SJCRH30 (cell line): Measurements from ENCODE around the gene ZMYND15. TPM values are rescaled to one million over a fixed set of nuclear protein-coding genes. Genes with fewer than 3 reads are reported as not detected.
"Not testable (repeated sequence)": the region's sequence is repeated elsewhere in the genome, so short reads cannot be mapped to it uniquely, and the experiment has no call there.

ENCODE experiments used
- DNase-seq, 2 experiments: peaks; one replicate each; pipeline ENCODE4 v3.0.0-alpha.2; 2015 to 2020
- H3K27ac ChIP-seq: fragments of 250-450 bp; sonication (Bioruptor Pico); 2 replicates; pipeline ENCODE4 v1.5.1; 2020; ENCODE audit warnings: mild to moderate bottlenecking, moderate library complexity
- H3K27me3 ChIP-seq: fragments of 250-450 bp; sonication (Bioruptor Pico); 2 replicates; pipeline ENCODE4 v1.5.1; 2020; ENCODE audit warnings: mild to moderate bottlenecking, moderate library complexity
- H3K36me3 ChIP-seq: fragments of 250-450 bp; sonication (Bioruptor Pico); 2 replicates; pipeline ENCODE4 v1.5.1; 2020; ENCODE audit warnings: mild to moderate bottlenecking, moderate library complexity
- H3K4me1 ChIP-seq: fragments of 250-450 bp; sonication (Bioruptor Pico); 2 replicates; pipeline ENCODE4 v1.5.1; 2020; ENCODE audit warnings: mild to moderate bottlenecking, moderate library complexity
- H3K4me3 ChIP-seq: fragments of 250-450 bp; sonication (Bioruptor Pico); 2 replicates; pipeline ENCODE4 v1.5.1; 2020; ENCODE audit warnings: mild to moderate bottlenecking, moderate library complexity
- H3K9me3 ChIP-seq: fragments of 250-450 bp; sonication (Bioruptor Pico); replicated peaks from 2 replicates; pipeline ENCODE4 v1.5.1; 2020; ENCODE audit warnings: mild to moderate bottlenecking, moderate library complexity
- total RNA-seq: library from RNA; depleted of rRNA; stranded (reverse); fragments of >200 nt; shearing (Covaris generic); gene quantifications from 2 replicates; pipeline ENCODE4 v1.2.3, GENCODE V29; 2014

Gene ZMYND15
- total RNA-seq, 1 experiment from 2014 or later: not detected

GRCh38 chr17:4709794-4710692 is 29.6 kb upstream of the ZMYND15 start, which contains the start of gene ARRB2:
Gene ARRB2, plus strand, starts transcription at chr17:4710632. Its CDS starts 90 bp downstream, at chr17:4710722.
- H3K4me3 ChIP-seq: peak within 1 kb of the TSS; percentile 70
- no peaks in the 10 kb centered on the region; the same call in 1 of the 2 replicates for H3K4me1 ChIP-seq
- no peaks in the 10 kb centered on the region for H3K36me3 ChIP-seq
- H3K27ac ChIP-seq: peak within 1 kb of the TSS; percentile 87
- peak; percentile 97 for DNase-seq
- no peaks in the 10 kb centered on the region for H3K27me3 ChIP-seq
- no peaks in the 10 kb centered on the region for H3K9me3 ChIP-seq

- H3K27ac ChIP-seq: peak overlapping the region; percentile 87; the same call in 1 of the 2 replicates
- no peaks in the 10 kb centered on the region; the same call in 1 of the 2 replicates for H3K4me1 ChIP-seq
- no peak for DNase-seq
- H3K4me3 ChIP-seq: peak overlapping the region; percentile 70
- no peaks in the 10 kb centered on the region for H3K36me3 ChIP-seq
- H3K9me3 ChIP-seq: no peaks in the 10 kb centered on the region
- no peaks in the 10 kb centered on the region for H3K27me3 ChIP-seq
These were observed 28.7 kb upstream of the ZMYND15 start for GRCh38 chr17:4710693-4711634.

GRCh38 chr17:4711661-4712181 is 27.9 kb upstream of the ZMYND15 start:
- Histone ChIP-seq H3K9me3 (no peaks in the 10 kb centered on the region), H3K27ac (no peak overlapping the region), H3K36me3 (no peaks in the 10 kb centered on the region), H3K4me3 (no peak overlapping the region), H3K27me3 (no peaks in the 10 kb centered on the region), H3K4me1 (no peaks in the 10 kb centered on the region; the same call in 1 of the 2 replicates)
- DNase-seq: no peak

- H3K9me3 ChIP-seq: no peaks in the 10 kb centered on the region
- H3K4me1 ChIP-seq: no peaks in the 10 kb centered on the region; the same call in 1 of the 2 replicates
- no peak overlapping the region for H3K27ac ChIP-seq
- no peak for DNase-seq
- H3K4me3 ChIP-seq: no peak overlapping the region
- H3K36me3 ChIP-seq: no peaks in the 10 kb centered on the region
- no peaks in the 10 kb centered on the region for H3K27me3 ChIP-seq
These were observed 27.1 kb upstream of the ZMYND15 start for GRCh38 chr17:4712526-4712925.

DNA sequence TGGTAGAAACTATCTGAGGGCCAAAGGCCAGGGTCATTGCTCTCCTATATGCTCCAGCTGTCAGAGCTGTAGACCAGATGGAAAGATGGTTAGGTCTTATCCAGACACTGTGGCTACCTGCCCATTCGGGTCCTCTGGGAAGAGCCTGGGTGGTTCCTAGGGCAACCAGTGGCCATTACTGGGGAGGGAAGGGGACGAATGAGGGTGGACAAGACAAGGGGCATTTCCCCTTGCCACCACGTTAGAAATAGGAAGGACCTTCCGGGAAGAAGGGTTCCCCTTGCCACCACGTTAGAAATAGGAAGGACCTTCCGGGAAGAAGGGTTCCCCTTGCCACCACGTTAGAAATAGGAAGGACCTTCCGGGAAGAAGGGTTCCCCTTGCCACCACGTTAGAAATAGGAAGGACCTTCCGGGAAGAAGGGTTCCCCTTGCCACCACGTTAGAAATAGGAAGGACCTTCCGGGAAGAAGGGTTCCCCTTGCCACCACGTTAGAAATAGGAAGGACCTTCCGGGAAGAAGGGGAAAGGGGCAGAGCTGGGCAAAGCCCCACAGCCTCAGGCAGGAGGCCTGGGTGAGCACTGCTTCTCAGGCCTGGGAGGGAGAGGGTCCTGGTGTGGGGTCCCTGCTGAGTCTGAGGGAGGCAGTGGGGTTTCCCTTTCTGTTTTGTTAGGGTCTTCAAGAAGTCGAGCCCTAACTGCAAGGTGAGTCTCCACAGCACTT is 25.1 kb upstream of the ZMYND15 start:
- H3K27me3 ChIP-seq, DNase-seq, H3K27ac ChIP-seq, H3K4me1 ChIP-seq, H3K9me3 ChIP-seq, H3K4me3 ChIP-seq, H3K36me3 ChIP-seq: not testable (repeated sequence)

DNA sequence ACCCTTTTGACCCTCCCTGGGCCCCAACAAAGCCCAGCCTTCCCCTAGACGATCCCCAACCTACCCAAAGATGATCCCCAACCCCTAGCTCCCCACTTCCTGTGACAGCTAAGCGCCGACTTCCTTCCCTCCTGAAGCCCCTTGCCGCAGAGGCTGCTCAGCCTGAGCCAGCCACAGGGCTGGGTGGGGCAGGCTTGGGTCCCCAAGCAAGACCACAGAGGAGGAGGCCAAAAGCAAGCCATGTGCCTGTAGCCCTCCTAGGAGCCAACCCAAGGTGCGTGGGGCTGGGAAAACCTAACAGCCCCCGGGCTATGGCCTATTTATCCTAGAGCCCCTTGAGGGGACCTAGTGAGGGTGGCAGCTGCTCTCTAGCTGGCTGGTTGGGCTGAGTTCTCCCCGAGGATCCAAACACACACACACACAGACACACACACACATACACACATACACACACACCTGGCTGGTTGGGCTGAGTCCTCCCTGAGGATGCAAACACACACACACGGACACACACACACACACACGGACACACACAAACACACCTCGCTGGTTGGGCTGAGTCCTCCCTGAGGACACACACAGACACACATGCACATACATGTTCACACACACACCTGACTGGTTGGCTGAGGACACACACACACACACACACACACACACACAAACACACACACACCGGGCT is 24.4 kb upstream of the ZMYND15 start:
- no peaks in the 10 kb centered on the region for H3K36me3 ChIP-seq
- no peak for DNase-seq

DNA sequence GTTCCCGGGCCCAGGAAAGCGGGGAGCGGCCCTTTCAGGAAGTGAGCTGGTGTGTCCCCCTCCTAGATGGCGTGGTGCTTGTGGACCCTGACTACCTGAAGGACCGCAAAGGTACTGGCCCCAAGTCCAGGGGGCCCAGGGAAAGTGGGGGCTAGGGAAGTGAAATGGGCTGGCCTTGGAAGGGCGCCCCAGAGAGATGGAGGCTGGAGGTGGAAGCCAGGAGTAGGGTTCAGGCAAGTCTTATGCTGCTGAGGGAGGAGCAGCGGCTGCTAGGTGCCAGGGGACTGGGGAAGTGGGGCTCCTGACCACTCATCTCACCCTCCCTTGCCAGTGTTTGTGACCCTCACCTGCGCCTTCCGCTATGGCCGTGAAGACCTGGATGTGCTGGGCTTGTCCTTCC is 23.6 kb upstream of the ZMYND15 start:
- no peak for DNase-seq
- Histone ChIP-seq H3K4me1 (no peaks in the 10 kb centered on the region; the same call in 1 of the 2 replicates), H3K27me3 (no peaks in the 10 kb centered on the region), H3K4me3 (no peak overlapping the region), H3K27ac (no peak overlapping the region), H3K9me3 (no peaks in the 10 kb centered on the region), H3K36me3 (no peaks in the 10 kb centered on the region)

More for the DNA sequence above, 24.4 kb upstream of the ZMYND15 start:
- Histone ChIP-seq H3K27ac (no peak overlapping the region), H3K4me1 (no peaks in the 10 kb centered on the region; the same call in 1 of the 2 replicates), H3K27me3 (no peaks in the 10 kb centered on the region), H3K4me3 (no peak overlapping the region), H3K9me3 (no peaks in the 10 kb centered on the region)

GRCh38 chr17:4717791-4718190 is 21.8 kb upstream of the ZMYND15 start:
- H3K27me3 ChIP-seq: no peaks in the 10 kb centered on the region
- no peaks in the 10 kb centered on the region for H3K9me3 ChIP-seq
- H3K4me3 ChIP-seq: no peak overlapping the region
- H3K36me3 ChIP-seq: no peaks in the 10 kb centered on the region
- DNase-seq: no peak
- H3K27ac ChIP-seq: no peak overlapping the region
- H3K4me1 ChIP-seq: no peaks in the 10 kb centered on the region

DNA sequence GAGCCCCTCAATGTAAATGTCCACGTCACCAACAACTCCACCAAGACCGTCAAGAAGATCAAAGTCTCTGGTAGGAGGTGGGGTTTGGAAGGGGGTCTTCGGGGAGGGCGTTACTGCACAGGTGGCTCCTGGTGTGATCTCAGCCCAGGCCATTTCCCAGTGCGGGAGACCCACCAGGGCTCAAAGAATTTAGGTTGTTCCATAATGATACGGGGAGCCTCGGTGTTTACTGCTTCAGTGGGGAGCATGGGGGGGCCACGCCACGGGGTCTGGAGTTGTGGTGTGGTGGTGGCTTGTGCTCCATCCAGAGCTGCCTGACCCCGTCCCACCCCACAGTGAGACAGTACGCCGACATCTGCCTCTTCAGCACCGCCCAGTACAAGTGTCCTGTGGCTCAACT is 21.4 kb upstream of the ZMYND15 start:
- no peaks in the 10 kb centered on the region for H3K4me1 ChIP-seq
- DNase-seq: no peak
- H3K4me3 ChIP-seq: no peak overlapping the region
- no peaks in the 10 kb centered on the region for H3K9me3 ChIP-seq
- H3K27ac ChIP-seq: no peak overlapping the region
- no peaks in the 10 kb centered on the region for H3K27me3 ChIP-seq
- H3K36me3 ChIP-seq: no peaks in the 10 kb centered on the region

GRCh38 chr17:4719146-4719545 is 20.5 kb upstream of the ZMYND15 start:
- no peaks in the 10 kb centered on the region for H3K27me3 ChIP-seq
- no peaks in the 10 kb centered on the region for H3K4me1 ChIP-seq
- DNase-seq: no peak
- H3K27ac ChIP-seq: no peak overlapping the region
- no peak overlapping the region for H3K4me3 ChIP-seq
- H3K9me3 ChIP-seq: no peaks in the 10 kb centered on the region
- no peaks in the 10 kb centered on the region for H3K36me3 ChIP-seq

DNA sequence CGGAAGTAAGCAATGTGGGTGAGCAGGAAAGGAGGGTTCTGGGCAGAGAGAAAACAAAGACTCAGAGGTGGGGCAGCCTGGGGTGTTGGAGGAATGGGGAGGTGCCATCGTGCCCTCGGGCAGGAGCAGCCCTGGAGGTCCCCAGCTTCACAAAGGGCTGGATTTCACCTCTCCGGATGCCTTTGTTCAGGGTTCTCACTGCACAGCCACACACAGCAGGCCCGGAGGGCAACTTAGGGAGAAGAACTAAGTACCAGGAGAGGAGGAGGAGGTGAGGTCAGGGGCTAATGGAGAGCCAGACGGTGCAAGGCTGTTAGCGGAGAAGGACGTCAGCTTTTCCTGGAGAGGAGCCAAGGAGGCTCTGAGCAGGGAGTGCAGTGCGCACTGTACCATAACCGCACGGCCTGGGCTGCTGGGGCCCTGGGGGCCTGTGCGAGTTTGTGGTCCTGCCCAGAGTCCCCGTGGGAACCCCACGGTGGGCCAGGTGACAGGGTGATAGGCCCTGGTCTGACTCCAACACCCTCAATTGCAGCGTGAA is 19.9 kb upstream of the ZMYND15 start:
- no peaks in the 10 kb centered on the region for H3K27me3 ChIP-seq
- no peak overlapping the region for H3K27ac ChIP-seq
- H3K4me3 ChIP-seq: no peak overlapping the region
- DNase-seq: no peak
- no peaks in the 10 kb centered on the region for H3K36me3 ChIP-seq
- H3K4me1 ChIP-seq: no peaks in the 10 kb centered on the region
- H3K9me3 ChIP-seq: no peaks in the 10 kb centered on the region

GRCh38 chr17:4720787-4721186 is 18.8 kb upstream of the ZMYND15 start:
- Histone ChIP-seq H3K27me3 (no peaks in the 10 kb centered on the region), H3K4me3 (no peak overlapping the region)
- no peak for DNase-seq

More at GRCh38 chr17:4720787-4721186, 18.8 kb upstream of the ZMYND15 start:
- Histone ChIP-seq H3K36me3 (no peaks in the 10 kb centered on the region), H3K27ac (no peak overlapping the region), H3K4me1 (no peaks in the 10 kb centered on the region), H3K9me3 (no peaks in the 10 kb centered on the region)
